Karpas-422 (cell line): ENCODE data around the gene CCDC192. TPM values are rescaled to one million over a fixed set of nuclear protein-coding genes. Genes with fewer than 3 reads are reported as not detected.
"Not testable (repeated sequence)": the region's sequence is repeated elsewhere in the genome, so short reads cannot be mapped to it uniquely, and the experiment has no call there.

Experiments
- DNase-seq: peaks from one replicate; pipeline ENCODE4 v3.0.0-alpha.2; 2015
- H2AFZ ChIP-seq: fragments of 200-600 bp; sonication (generic); 2 replicates; pipeline ENCODE4 v1.6.1; 2014; ENCODE audit warnings: antibody characterized with exemption, low read length, mixed read lengths
- H3K27ac ChIP-seq: fragments of 200-600 bp; sonication (generic); 2 replicates; pipeline ENCODE4 v1.5.1; 2014; ENCODE audit warnings: mild to moderate bottlenecking, low read length, moderate library complexity
- H3K27me3 ChIP-seq: fragments of 200-600 bp; sonication (generic); 2 replicates; pipeline ENCODE4 v1.6.1; 2014; ENCODE audit warnings: low read length, mixed read lengths
- H3K36me3 ChIP-seq: fragments of 200-600 bp; sonication (generic); 2 replicates; pipeline ENCODE4 v1.6.1; 2014; ENCODE audit warnings: low read length, mixed read lengths; ENCODE audit not compliant: insufficient read depth
- H3K4me1 ChIP-seq: fragments of 200-600 bp; sonication (generic); 2 replicates; pipeline ENCODE4 v1.6.1; 2014; ENCODE audit warnings: mild to moderate bottlenecking, low read length, mixed read lengths
- H3K4me2 ChIP-seq: fragments of 200-600 bp; sonication (generic); 2 replicates; pipeline ENCODE4 v1.6.1; 2014; ENCODE audit warnings: low read length, low read depth, mild to moderate bottlenecking; ENCODE audit not compliant: poor library complexity, severe bottlenecking
- H3K4me3 ChIP-seq: fragments of 200-600 bp; sonication (generic); 2 replicates; pipeline ENCODE4 v1.5.1; 2014; ENCODE audit warnings: mild to moderate bottlenecking, antibody characterized with exemption, low read length, mixed read lengths
- H3K79me2 ChIP-seq: fragments of 200-600 bp; sonication (generic); 2 replicates; pipeline ENCODE4 v1.6.1; 2014; ENCODE audit warnings: mild to moderate bottlenecking, low read length, mixed read lengths
- H3K9ac ChIP-seq: fragments of 200-600 bp; sonication (generic); 2 replicates; pipeline ENCODE4 v1.6.0; 2014; ENCODE audit warnings: low read length
- H3K9me2 ChIP-seq: fragments of 200-600 bp; sonication (generic), shearing (Covaris generic); replicated peaks from 2 replicates; pipeline ENCODE4 v1.6.0; 2014; ENCODE audit warnings: mild to moderate bottlenecking, low read length, moderate library complexity; ENCODE audit not compliant: insufficient read depth
- H3K9me3 ChIP-seq: fragments of 300-700, 200-600 bp; sonication (generic); 2 replicates; pipeline ENCODE4 v1.6.1; 2014; ENCODE audit warnings: low read length, mixed read lengths
- H4K20me1 ChIP-seq: fragments of 200-600 bp; sonication (generic); 2 replicates; pipeline ENCODE4 v1.6.1; 2014; ENCODE audit warnings: mild to moderate bottlenecking, antibody characterized with exemption, low read length, low read depth; ENCODE audit not compliant: insufficient read depth
- total RNA-seq: library from RNA; depleted of rRNA; stranded (reverse); fragments of >200 nt; shearing (Covaris generic); gene quantifications from 2 replicates; pipeline ENCODE4 v1.2.3, GENCODE V29; 2014; ENCODE audit warnings: low replicate concordance

Gene CCDC192
- total RNA-seq, 1 experiment from 2014 or later = not detected

DNA sequence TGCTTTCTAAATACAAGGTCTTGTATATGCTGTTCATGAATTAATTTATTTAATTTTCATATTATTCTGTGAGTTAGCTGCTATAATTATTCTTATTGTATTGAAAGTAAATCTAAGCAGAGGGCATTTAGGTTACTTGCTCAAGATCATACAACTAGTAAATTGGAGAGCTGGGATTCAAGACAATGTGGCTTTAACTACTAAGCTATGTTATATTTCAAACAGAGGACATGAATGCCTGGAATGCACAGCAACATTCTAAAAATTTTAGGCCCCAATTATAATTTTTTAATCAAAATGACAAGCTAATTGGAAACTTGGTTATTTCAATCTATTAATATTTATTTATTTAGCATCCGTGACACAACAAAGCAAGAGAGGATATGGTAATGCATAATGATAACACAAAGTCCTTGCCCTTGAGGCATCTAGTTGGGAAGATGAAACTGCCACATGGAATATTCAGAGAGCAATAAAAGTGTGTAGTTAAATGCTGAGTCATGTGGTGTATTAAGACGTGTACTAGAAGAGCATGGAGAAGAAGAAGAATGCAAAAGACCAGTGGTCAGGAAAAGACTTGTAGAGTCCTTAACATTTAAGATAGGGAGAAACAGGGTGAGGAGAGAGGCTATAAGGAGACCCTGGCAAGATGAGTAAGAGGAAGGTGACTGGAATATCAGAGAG is 29.9 kb upstream of the CCDC192 start:
- Histone ChIP-seq H3K9ac (no peak overlapping the region), H2AFZ (no peak overlapping the region), H4K20me1 (no peaks in the 10 kb centered on the region), H3K36me3 (no peaks in the 10 kb centered on the region), H3K27me3 (no peaks in the 10 kb centered on the region), H3K4me1 (no peaks in the 10 kb centered on the region), H3K4me3 (no peak overlapping the region), H3K9me3 (no peaks in the 10 kb centered on the region), H3K9me2 (no peaks in the 10 kb centered on the region), H3K4me2 (no peak overlapping the region), H3K27ac (no peak overlapping the region), H3K79me2 (no peaks in the 10 kb centered on the region)
- no peak for DNase-seq

DNA sequence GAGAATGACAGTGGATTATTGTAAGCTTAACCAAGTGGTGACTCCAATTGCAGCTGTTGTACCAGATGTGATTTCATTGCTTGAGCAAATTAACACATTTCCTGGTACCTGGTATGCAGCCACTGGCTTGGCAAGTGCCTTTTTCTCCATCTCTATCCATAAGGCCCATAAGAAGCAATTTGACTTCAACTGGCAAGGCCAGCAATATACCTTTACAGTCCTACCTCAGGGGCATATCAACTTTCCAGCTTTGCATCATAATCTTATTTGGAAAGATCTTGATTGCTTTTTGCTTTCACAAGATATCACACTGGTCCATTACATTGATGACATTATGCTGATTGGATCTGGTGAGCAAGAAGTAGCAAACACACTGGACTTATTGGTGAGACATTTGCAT is 26.2 kb upstream of the CCDC192 start:
- not testable (repeated sequence) for H3K9ac ChIP-seq, H3K27me3 ChIP-seq, H3K4me2 ChIP-seq, H2AFZ ChIP-seq, H3K4me3 ChIP-seq, H3K9me3 ChIP-seq, H3K9me2 ChIP-seq, H3K79me2 ChIP-seq, H4K20me1 ChIP-seq, H3K36me3 ChIP-seq, H3K27ac ChIP-seq, DNase-seq, H3K4me1 ChIP-seq

DNA sequence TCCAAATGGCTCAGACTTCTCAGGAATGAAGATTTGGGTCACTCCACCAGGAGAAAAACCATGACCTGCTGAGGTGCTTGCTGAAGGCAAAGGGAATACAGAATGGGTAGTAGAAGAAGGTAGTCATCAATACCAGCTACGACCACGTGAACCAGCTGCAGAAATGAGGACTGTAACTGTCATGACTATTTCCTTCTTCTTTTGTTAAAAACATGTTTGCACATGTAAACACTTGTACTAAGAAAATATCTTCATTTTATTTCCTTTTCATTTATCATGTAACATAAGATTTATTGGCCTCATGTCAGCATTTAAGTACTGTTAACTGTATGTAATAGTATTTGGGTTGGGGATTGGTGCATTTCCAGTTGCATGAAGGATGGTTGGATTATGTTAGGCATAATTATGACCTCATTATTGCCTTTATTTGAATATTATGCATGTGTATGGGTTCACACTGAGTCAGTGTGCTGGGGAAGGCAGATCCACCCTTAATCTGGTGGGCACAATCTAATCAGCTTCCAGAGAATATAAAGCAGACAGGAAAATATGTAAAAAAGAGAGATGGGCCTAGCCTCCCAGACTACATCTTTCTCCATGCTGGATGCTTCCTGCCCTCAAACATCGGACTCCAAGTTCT is 23.4 kb upstream of the CCDC192 start:
- not testable (repeated sequence) for H2AFZ ChIP-seq, H3K9me3 ChIP-seq, H4K20me1 ChIP-seq, H3K9ac ChIP-seq, H3K27me3 ChIP-seq, H3K36me3 ChIP-seq, H3K27ac ChIP-seq, H3K79me2 ChIP-seq, H3K4me1 ChIP-seq, DNase-seq, H3K9me2 ChIP-seq, H3K4me2 ChIP-seq, H3K4me3 ChIP-seq

DNA sequence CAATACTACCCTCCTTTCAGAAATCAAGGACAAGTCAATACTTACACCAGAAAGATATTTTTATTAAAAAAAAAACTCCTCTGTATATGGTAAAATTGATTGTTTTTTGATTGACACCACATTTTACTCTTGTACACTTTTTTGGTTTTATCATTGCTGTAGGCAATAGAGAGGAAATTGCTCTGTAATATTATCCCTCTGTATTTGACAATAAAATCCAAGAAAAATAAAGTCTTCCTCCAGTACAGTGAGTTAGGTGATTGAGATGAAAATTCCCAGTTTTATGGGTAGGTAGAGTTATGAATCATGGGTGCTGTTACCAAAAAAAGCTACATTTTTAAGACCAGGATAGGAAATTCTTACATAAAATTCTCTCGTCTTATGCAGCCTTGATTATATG is 22.6 kb upstream of the CCDC192 start:
- DNase-seq = no peak
- H3K27me3 ChIP-seq = no peaks in the 10 kb centered on the region
- no peaks in the 10 kb centered on the region for H3K79me2 ChIP-seq
- no peaks in the 10 kb centered on the region for H3K4me1 ChIP-seq
- H3K36me3 ChIP-seq = no peaks in the 10 kb centered on the region
- H3K27ac ChIP-seq = no peak overlapping the region
- H4K20me1 ChIP-seq = no peaks in the 10 kb centered on the region
- H3K9me3 ChIP-seq = no peaks in the 10 kb centered on the region
- H3K4me3 ChIP-seq = no peak overlapping the region
- H3K9me2 ChIP-seq = no peaks in the 10 kb centered on the region
- no peak overlapping the region for H3K4me2 ChIP-seq
- H2AFZ ChIP-seq = no peak overlapping the region
- H3K9ac ChIP-seq = no peak overlapping the region

DNA sequence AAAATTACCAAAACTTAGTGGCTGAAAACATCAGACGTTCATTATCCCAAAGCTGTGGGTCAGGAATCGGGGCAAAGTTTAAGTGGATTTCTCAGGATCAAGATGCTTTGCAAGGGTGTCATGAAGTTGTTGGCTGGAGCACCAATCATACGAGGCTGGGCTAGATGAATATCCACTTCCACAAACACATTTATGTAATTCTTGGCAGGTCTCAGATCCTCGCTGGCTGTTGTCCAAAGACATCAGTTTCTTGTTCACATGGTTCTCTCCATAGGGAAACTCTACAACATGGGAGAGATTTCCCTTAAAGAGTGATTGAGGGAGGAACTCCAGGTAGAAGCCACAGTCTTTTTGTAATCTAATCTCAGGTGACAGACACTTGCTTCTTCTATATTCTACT is 20.2 kb upstream of the CCDC192 start:
- Histone ChIP-seq H3K27ac (no peak overlapping the region), H3K4me2 (no peak overlapping the region), H4K20me1 (no peaks in the 10 kb centered on the region), H3K27me3 (no peaks in the 10 kb centered on the region), H3K9me3 (no peaks in the 10 kb centered on the region), H3K36me3 (no peaks in the 10 kb centered on the region), H3K9me2 (no peaks in the 10 kb centered on the region), H3K4me3 (no peak overlapping the region), H3K79me2 (no peaks in the 10 kb centered on the region), H3K9ac (no peak overlapping the region), H3K4me1 (no peaks in the 10 kb centered on the region), H2AFZ (no peak overlapping the region)
- no peak for DNase-seq

DNA sequence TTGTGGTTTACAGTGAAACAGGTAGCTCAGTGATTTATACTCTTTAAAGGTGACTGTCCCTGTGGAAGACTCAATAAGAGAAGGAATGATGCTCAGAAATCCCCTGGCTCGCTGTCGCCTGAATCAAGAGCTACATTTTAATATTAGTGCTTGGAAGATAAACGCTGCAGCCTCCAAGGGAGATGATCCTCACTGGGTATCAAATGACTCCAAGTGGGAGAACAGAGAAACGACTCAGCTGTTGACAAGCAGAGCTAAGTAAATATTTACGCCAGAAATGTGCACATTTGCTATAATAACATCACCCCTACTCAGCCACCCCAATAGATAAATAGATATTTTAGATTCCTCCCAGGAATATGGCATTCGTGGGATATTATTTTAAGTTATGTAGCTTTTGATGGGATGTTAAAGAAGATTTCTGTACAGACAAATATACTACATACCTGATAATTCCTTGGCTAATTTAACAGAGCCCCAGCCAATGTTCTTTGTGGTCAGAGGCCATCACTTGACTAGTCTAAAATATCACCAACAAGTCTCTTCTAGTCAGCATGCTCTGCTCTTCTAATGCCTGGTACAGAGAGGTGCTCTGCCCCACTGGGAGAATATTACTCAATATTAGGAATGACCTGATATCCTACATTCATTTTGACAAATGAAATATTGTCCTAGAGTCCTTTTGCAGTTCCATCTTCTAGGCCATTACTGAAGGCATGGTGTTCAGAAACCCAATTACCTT is 18.3 kb upstream of the CCDC192 start:
- Histone ChIP-seq H2AFZ (no peak overlapping the region), H3K4me2 (no peak overlapping the region), H3K27ac (no peak overlapping the region), H3K9me2 (no peaks in the 10 kb centered on the region), H3K9ac (no peak overlapping the region), H3K9me3 (no peaks in the 10 kb centered on the region), H3K27me3 (no peaks in the 10 kb centered on the region), H3K79me2 (no peaks in the 10 kb centered on the region), H3K36me3 (no peaks in the 10 kb centered on the region), H3K4me3 (no peak overlapping the region), H4K20me1 (no peaks in the 10 kb centered on the region), H3K4me1 (no peaks in the 10 kb centered on the region)
- no peak for DNase-seq

DNA sequence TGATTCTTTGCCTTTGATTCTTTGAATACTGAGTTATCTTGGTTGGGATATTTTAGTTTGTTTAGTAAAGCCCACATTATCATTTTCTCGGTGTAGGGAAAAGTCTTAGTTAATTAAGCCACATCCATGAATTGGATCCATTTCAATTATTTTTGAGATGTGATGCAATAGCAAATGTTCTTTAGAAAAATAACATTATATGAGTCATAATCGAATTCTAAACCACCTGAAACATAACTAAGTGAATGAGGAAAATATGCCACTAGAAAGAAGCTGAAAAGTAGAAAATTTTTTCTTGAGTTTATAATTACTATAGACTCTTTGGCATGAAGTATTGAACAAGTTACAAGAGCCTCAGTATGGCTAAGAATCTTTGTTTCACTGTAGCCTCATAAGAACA is 17.5 kb upstream of the CCDC192 start:
- Histone ChIP-seq H3K36me3 (no peaks in the 10 kb centered on the region), H2AFZ (no peak overlapping the region), H4K20me1 (no peaks in the 10 kb centered on the region), H3K4me2 (no peak overlapping the region), H3K27ac (no peak overlapping the region), H3K4me1 (no peaks in the 10 kb centered on the region), H3K9ac (no peak overlapping the region), H3K9me3 (no peaks in the 10 kb centered on the region), H3K79me2 (no peaks in the 10 kb centered on the region), H3K9me2 (no peaks in the 10 kb centered on the region), H3K27me3 (no peaks in the 10 kb centered on the region), H3K4me3 (no peak overlapping the region)
- no peak for DNase-seq

DNA sequence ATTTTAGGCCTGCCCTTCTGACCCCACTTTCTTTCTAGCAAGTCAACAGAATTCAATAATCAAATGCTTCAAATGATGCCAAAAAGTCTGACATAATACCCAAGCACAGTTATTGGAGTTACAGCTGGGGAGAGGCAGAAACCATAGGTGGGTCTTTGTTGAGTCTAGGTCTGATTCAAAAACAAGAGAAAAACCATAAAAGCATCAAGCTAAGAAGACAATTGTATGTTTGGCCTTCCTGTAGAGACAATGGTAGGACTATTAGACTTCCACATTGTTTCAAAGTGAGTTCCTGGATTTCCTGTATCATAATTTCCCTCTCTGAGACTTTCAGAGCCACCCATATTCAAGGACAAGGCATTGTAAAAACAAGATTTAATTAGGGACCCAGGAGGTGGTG is 16.8 kb upstream of the CCDC192 start:
- Histone ChIP-seq H3K9ac (no peak overlapping the region), H4K20me1 (no peaks in the 10 kb centered on the region), H3K9me3 (no peaks in the 10 kb centered on the region), H3K36me3 (no peaks in the 10 kb centered on the region), H3K4me3 (no peak overlapping the region), H2AFZ (no peak overlapping the region), H3K79me2 (no peaks in the 10 kb centered on the region), H3K27ac (no peak overlapping the region), H3K27me3 (no peaks in the 10 kb centered on the region), H3K4me1 (no peaks in the 10 kb centered on the region), H3K9me2 (no peaks in the 10 kb centered on the region), H3K4me2 (no peak overlapping the region)
- no peak for DNase-seq
